ENCODE results near the gene ITGA11.

Gene ITGA11

GRCh38 chr15:68389041-68389930 lies 42.7 kb downstream of the ITGA11 start:
- no peak for DNase-seq

- DNase-seq: no peak
Observed at GRCh38 chr15:68387381-68388143, 44.4 kb downstream of the ITGA11 start.

DNA sequence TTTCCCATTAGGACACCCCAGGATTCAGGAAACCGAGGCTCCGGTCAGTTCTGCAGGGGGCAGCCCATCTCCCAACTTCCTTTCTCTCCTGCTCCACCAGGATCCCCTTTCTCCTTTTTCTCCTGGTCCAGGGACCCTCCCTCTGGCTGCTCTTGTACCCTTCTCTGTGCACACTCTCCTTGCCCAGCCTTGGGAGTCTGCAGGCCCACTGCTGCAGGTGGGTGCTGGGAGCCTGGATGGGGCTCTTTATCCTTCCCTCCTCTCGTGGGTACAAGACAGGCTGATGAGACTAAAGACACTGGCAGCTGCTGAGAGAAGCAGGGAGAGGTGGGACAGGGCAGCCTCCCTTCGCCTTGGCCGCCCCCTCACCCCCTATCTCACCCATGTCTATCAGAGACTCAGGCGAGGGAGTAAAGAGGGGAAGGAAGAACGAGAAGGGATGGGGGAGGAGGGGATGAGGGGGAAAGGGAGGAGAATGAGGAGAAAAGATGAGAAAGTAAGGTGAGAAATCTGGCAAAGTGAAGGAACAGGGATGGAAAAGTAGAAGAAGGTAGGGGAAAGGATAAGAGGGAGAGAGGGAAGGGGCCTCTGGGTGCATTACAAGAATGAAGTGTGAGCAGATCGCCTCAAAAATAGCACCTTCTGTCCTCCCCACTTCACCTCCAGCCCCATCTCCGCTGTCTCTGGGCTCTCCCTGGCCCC lies 45.2 kb downstream of the ITGA11 start:
- DNase-seq: no peak

DNA sequence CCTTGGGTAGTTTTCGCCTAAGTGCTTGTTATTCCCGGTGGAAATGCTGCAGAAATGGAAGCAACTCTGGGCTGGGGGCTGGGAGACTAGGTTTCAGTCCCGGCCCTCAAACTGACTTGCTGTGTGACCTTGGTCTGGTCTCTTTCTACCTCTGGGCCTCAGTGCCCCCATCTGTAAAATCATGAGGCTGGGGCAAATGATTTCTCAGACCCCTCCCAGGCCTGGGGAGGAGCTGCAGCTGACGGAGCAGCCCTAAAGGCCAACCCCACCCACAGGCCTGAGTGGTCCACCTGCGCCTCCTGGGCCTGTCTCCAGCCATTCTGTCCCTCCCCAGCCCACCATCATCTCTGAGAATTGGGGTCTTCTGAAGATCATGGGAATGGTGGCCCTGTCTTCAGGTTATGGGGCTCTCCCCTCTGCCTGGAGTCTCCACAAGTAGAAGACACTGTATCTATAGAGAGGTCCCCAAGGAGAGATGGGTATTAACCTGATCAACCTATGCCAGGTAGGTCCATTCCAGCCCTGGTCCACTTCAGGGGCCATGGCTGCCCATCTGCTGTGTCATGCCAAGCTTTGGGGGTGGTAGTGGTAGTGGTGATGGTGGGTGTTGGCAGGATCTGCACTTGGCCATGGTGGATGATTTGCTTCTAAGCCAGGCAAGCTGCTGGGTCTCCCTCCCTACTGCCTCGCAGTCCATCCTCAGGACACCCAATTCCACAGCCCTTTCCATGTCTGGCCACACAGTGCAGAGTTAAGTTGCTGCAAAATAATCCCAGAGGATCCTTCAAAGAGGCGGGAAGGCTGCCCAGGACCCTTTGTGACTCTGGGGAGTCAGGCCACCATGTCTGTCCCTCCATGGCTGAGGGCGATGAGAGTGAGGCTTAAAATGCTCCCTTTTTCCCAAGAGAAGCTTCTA lies 46.0 kb downstream of the ITGA11 start:
- no peak for DNase-seq

- no peak for DNase-seq
Observed at GRCh38 chr15:68385240-68385561, 46.8 kb downstream of the ITGA11 start.

GRCh38 chr15:68384451-68385239 lies 47.3 kb downstream of the ITGA11 start:
- DNase-seq: no peak

DNA sequence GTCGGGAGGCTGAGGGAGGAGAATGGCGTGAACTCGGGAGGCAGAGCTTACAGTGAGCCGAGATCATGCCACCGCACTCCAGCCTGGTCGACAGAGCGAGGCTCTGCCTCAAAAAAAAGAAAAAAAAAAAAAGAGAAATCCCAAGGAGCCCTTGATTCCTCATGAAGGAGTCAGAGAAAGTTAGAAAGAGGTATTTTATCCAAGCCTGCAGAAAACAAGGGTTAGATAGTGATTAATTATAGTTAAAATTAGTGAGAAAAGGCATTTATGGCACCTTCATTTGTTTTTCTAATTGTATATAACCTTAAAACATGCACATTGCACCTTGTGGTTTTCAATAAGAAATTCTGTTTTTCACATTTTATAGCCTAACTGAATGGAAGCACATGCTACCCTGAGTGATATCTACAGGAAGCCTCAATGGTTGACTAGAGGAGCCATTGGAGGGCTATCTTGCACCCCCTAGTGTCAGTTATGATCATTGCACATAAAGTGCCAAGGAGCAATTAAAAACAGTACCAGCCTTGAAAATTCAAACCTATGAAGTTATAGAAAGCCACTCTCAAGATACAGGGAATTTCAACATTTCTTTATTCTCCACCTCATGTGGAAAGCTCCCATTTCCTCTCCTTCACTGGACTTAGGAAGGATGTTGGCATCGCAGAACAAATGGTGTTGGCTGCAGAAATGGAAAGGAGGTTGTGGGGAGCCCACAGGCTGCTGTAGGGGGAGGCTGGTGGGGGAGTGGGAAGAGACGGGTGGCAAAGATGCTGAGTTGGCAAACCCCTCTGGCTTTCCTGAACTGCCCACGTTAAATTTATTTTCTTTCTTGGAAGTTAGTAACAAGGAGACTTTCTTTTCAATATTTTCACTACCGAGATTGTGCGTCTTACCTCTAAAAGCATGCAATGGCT lies 48.5 kb downstream of the ITGA11 start:
- no peak for DNase-seq

- no peak for DNase-seq
Observed at GRCh38 chr15:68382286-68383007, 49.5 kb downstream of the ITGA11 start.

- DNase-seq: no peak
Observed at GRCh38 chr15:68380456-68380855, 51.5 kb downstream of the ITGA11 start.

DNA sequence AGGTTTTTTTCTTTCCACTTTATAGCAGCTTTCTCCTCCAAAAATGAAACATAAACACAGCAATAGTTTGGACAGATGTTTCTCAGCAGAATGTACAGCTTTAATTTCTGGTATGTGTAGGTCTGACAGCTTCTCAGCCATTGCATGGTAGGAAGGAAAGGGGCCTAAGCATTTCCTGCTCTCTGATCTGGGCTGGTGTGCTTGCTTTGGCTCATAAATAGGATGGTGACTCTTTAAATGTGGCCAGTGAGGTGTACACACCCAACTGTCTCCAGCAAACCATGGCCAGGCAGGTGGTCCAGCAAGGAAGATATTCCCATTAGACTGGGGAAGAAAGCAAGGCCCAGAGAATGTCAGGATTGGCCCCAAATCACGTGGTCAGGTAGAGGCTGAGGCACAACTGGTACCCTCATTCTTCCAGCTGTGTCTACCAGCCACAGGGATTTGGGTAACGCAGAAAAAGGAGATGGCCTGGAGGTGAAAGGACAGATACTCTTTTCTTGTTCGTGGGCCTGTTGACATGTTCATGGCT lies 52.1 kb downstream of the ITGA11 start:
- DNase-seq: no peak

DNA sequence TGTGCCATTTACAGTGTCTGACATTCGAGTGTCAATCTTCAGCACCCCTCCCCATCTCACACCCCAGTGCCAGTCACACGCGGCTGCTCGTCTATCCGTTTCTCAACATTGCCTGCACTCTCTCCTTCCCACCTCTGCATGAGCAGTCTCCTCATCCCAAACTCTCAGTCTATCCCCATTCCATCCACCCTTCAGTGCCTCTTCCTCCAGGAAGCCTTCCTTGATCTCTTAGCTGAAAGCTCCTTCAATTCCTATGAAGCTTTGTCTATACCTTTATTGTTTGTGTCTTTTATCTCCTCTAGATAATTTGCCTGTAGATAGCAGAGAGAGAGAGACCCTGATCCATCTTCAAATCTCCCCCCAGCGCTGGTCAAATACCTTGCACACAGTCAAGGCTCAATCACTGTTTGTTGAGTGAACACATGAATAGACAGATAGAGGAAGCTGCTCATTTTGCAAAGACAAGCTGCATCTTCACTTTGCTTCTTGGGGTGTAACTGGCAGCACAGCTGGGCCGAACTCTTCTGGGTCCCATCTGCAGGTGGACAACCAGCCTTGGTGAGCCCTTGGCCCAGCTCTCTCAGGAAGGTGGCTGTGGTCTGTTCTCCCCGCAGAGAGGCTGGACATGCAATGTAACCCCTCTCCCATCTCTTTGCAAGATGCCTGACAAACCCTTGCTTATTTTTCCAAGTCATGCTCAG lies 52.8 kb downstream of the ITGA11 start:
- no peak for DNase-seq

GRCh38 chr15:68378595-68378994 lies 53.4 kb downstream of the ITGA11 start:
- no peak for DNase-seq

- no peak for DNase-seq
Observed at GRCh38 chr15:68377766-68378165, 54.2 kb downstream of the ITGA11 start.

DNA sequence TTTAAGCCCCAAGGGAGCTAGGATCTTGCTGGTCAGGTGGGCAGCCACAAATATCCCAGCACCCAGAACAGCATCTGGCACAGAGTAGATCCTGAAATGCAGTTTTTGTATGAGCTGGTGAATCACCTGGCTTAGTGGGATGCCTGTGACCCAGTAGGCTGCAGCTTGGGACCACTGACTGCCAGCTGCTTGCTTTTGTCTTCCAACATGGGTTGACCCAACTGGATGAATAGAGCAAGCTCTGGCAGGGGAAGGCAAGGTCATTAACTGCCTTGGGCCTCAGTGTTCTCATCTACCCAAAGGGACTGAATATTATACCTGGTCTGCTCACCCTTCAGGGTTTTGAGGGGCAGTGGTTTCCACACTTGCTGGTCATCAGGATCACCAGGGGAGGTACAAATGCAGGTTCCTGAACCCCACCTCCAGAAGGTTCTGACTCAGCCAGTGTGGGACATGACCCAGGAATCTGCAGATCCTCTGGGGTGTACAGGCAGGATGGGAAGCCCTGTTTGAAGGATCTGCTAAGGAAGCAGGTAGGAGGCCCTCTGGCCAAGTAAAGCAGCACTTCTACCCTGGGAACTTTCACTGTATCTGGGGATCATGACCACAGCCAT lies 55.4 kb downstream of the ITGA11 start:
- no peak for DNase-seq

GRCh38 chr15:68375716-68376220 lies 56.2 kb downstream of the ITGA11 start:
- no peak for DNase-seq

DNA sequence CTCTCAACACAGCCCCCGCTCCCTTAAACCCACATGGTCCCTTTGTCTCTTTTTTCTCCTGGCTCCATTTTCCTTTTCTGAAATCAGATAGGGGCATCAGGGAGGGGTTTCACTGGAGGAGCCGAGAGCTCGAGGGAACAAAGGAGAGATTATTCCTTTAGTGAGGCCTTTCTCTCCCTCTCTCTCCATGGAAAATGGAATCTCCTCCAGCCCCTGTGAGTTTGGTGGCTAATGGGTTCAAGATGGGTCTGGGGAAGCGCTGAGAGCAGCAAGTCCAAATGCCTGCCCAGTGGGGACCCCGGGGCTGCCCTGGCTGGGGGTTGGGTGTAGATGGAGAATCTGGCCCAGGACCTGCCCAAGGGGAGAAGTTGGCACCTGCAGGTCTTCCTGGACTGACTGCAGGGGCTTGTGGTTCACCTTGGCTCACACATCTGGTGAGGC lies 56.8 kb downstream of the ITGA11 start:
- DNase-seq: no peak

DNA sequence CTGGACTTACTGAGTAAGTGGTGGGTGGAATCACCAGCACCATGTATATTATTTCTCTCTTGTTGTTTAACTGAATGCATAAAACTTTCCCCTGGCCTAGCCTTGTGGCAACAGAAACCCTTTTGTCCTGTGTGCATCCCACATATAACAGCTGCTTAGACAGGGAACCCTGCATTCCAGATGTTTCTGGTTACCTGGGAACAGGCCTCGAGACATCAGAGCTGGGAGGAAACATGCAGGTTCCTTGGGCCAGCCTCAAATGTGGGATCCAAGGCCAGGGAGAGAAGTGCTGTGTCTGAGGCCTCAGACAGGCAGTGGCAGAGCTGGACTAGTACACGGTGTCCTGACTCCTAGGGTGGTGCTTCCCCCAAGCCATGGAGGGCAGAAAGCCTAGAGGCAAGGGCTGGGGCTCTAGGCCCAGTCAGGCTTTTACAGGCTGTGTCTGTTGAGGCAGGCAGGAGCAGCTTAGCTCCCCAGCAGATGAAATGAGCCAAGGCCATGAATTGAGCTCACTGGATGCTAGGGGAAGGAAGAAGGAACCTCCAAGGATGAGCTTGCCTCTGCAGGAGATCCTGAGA lies 57.7 kb downstream of the ITGA11 start:
- DNase-seq: no peak

GRCh38 chr15:68373028-68373427 lies 58.9 kb downstream of the ITGA11 start:
- no peak for DNase-seq
